Thyroid gland (tissue), 4 donors: ENCODE measurements around the gene LMF2.

Experiments used
- CTCF ChIP-seq, 6 experiments: fragments of 200-600 bp in 3 of 6; fragments of 450-650 bp in 3 of 6; sonication (generic) in 3 of 6; IDR thresholded peaks; one replicate each; pipeline ENCODE4 v1.5.1; 2016 to 2019; ENCODE audit warnings: antibody characterized with exemption in 6 of 6, mild to moderate bottlenecking in 2 of 6, inconsistent platforms in 1 of 6, moderate library complexity in 1 of 6
- POLR2A ChIP-seq, 2 donors: fragments of 450-650 bp; IDR thresholded peaks; one replicate each; pipeline ENCODE4 v1.6.1; 2017; ENCODE audit warnings: antibody characterized with exemption in 2 of 2, mild to moderate bottlenecking in 2 of 2, moderate library complexity in 1 of 2

DNA sequence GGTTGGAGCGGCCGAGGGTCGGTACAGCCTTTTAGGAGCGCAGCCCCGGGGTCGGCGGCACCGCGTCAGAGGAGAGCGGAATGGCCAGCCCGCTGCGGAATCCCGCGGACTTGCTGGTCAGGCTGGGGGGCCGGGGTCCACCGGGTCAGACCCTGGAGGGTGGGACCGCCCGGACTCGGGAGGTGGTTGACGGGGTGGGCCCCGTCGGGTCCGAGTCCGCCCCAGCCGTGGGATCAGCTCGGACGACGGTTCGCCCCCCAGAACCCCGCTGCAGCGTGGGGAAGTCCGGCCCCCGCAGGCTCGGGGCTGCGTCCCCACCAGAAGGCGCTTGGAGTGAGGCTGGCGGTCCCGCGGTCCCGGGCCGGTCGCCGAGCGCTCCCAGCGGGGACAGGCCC lies 26.5 kb downstream of the LMF2 start:
- no peak for TF ChIP-seq CTCF (IDR thresholded peaks at IDR 0.05)
- no peak for TF ChIP-seq POLR2A (IDR thresholded peaks at IDR 0.05)
